ENCODE data around the gene MOB2.

- no peak for TF ChIP-seq CTCF (IDR thresholded peaks at IDR 0.05)
- no peak for TF ChIP-seq POLR2A (IDR thresholded peaks at IDR 0.05)
- TF ChIP-seq EP300 (IDR thresholded peaks at IDR 0.05): no peak
- TF ChIP-seq POLR2AphosphoS5 (IDR thresholded peaks at IDR 0.05): no peak
Observed at GRCh38 chr11:1438967-1439330, 47.6 kb downstream of the MOB2 start.

All from suprapubic skin (tissue), 4 donors.